Progenitor cell of endocrine pancreas (in vitro differentiated cells): Measurements from ENCODE around the gene NCKAP5. TPM values are rescaled to one million over a fixed set of nuclear protein-coding genes. Genes with fewer than 3 reads are reported as not detected.

Experiments
- DNase-seq: peaks from one replicate; pipeline ENCODE4 v3.0.0; 2021; ENCODE audit warnings: low spot score; ENCODE audit not compliant: unreplicated experiment
- H3K27ac Mint-ChIP-seq: 2 replicates; pipeline ENCODE4 v1.8.0; 2021; ENCODE audit warnings: mild to moderate bottlenecking, moderate library complexity, mixed read lengths
- H3K27me3 Mint-ChIP-seq: 2 replicates; pipeline ENCODE4 v1.8.0; 2021; ENCODE audit warnings: mixed read lengths
- H3K36me3 Mint-ChIP-seq: 2 replicates; pipeline ENCODE4 v1.8.0; 2022; ENCODE audit warnings: mixed read lengths; ENCODE audit not compliant: insufficient read depth
- H3K4me1 Mint-ChIP-seq: 2 replicates; pipeline ENCODE4 v1.8.0; 2021; ENCODE audit warnings: low read depth, mixed read lengths
- H3K4me3 Mint-ChIP-seq: 2 replicates; pipeline ENCODE4 v1.8.0; 2021; ENCODE audit warnings: low read depth, mild to moderate bottlenecking, moderate library complexity, mixed read lengths
- H3K9me3 Mint-ChIP-seq: 2 replicates; pipeline ENCODE4 v1.8.0; 2021; ENCODE audit warnings: low read depth, mixed read lengths
- CTCF ChIP-seq: fragments of 200-600 bp; sonication (generic); IDR thresholded peaks from one replicate; pipeline ENCODE4 v1.5.0; 2021; ENCODE audit warnings: antibody characterized with exemption, mild to moderate bottlenecking; ENCODE audit not compliant: unreplicated experiment
- total RNA-seq: library from RNA; stranded (reverse); gene quantifications from 2 replicates; pipeline ENCODE4 v1.2.1, GENCODE V29; 2021

NCKAP5 gene
- total RNA-seq, 1 donor from 2014 or later = 1.7 TPM

GRCh38 chr2:133252780-133253355 is 315.4 kb downstream of the NCKAP5 start:
- H3K36me3 Mint-ChIP-seq = no peaks in the 10 kb centered on the region
- no peaks in the 10 kb centered on the region for H3K9me3 Mint-ChIP-seq
- H3K4me1 Mint-ChIP-seq = no peaks in the 10 kb centered on the region
- no peak overlapping the region for H3K27ac Mint-ChIP-seq
- DNase-seq = no peak
- no peaks in the 10 kb centered on the region for H3K27me3 Mint-ChIP-seq
- TF ChIP-seq CTCF = no peak
- H3K4me3 Mint-ChIP-seq = no peak overlapping the region

GRCh38 chr2:133249362-133249761 is 318.9 kb downstream of the NCKAP5 start:
- no peaks in the 10 kb centered on the region for H3K9me3 Mint-ChIP-seq
- H3K36me3 Mint-ChIP-seq = no peaks in the 10 kb centered on the region
- no peak for DNase-seq
- no peak overlapping the region for H3K27ac Mint-ChIP-seq
- TF ChIP-seq CTCF = no peak
- H3K27me3 Mint-ChIP-seq = no peaks in the 10 kb centered on the region
- no peak overlapping the region for H3K4me3 Mint-ChIP-seq
- H3K4me1 Mint-ChIP-seq = no peaks in the 10 kb centered on the region

- TF ChIP-seq CTCF = no peak
- Mint-ChIP-seq H3K27me3 (no peaks in the 10 kb centered on the region), H3K4me1 (no peaks in the 10 kb centered on the region), H3K4me3 (no peak overlapping the region), H3K9me3 (no peaks in the 10 kb centered on the region), H3K27ac (no peak overlapping the region), H3K36me3 (no peaks in the 10 kb centered on the region)
- no peak for DNase-seq
Measured at GRCh38 chr2:133248264-133248663, 320.0 kb downstream of the NCKAP5 start.

- Mint-ChIP-seq H3K4me3 (no peak overlapping the region), H3K27me3 (no peaks in the 10 kb centered on the region), H3K4me1 (no peaks in the 10 kb centered on the region), H3K27ac (no peak overlapping the region), H3K9me3 (no peaks in the 10 kb centered on the region), H3K36me3 (no peaks in the 10 kb centered on the region)
- no peak for TF ChIP-seq CTCF
- no peak for DNase-seq
Measured at GRCh38 chr2:133247631-133248030, 320.6 kb downstream of the NCKAP5 start.

GRCh38 chr2:133241224-133241571 is 327.1 kb downstream of the NCKAP5 start:
- Mint-ChIP-seq H3K4me3 (no peak overlapping the region), H3K36me3 (no peaks in the 10 kb centered on the region), H3K9me3 (no peaks in the 10 kb centered on the region), H3K27ac (no peak overlapping the region), H3K27me3 (peaks cover 4% of the 10 kb centered on the region), H3K4me1 (no peaks in the 10 kb centered on the region)
- no peak for TF ChIP-seq CTCF
- DNase-seq = no peak
